Mesodermal cell (in vitro differentiated cells): ENCODE measurements around the gene CEBPE.

Experiments used
- H3K27ac ChIP-seq: 2 replicates; pipeline ENCODE4 v1.7.0; 2013; ENCODE audit warnings: mild to moderate bottlenecking, low read depth, low read length, moderate library complexity; ENCODE audit not compliant: severe bottlenecking
- H3K36me3 ChIP-seq: 2 replicates; pipeline ENCODE4 v1.7.1; 2013; ENCODE audit warnings: mild to moderate bottlenecking, low read length, moderate library complexity; ENCODE audit not compliant: control insufficient read depth, insufficient read depth
- H3K4me1 ChIP-seq: one replicate; pipeline ENCODE4 v1.7.1; 2013; ENCODE audit warnings: mild to moderate bottlenecking, low read length; ENCODE audit not compliant: insufficient read depth, control insufficient read depth, poor library complexity, severe bottlenecking
- H3K4me3 ChIP-seq: 2 replicates; pipeline ENCODE4 v1.7.0; 2013; ENCODE audit warnings: low read length, control low read depth, mild to moderate bottlenecking; ENCODE audit not compliant: insufficient read depth, poor library complexity, severe bottlenecking; ENCODE audit errors: extremely low read depth
- H3K9me3 ChIP-seq: 2 replicates; pipeline ENCODE4 v1.7.1; 2013; ENCODE audit warnings: mild to moderate bottlenecking, low read length, moderate library complexity; ENCODE audit not compliant: control insufficient read depth
- WGBS, 2 experiments: methylation state at CpG; one replicate each; pipeline ENCODE4 v1.1.5; 2013; ENCODE audit warnings: missing lambda C conversion rate in 2 of 2; ENCODE audit not compliant: insufficient coverage in 2 of 2; 5-methylcytosine and 5-hydroxymethylcytosine counted together

The CEBPE gene

GRCh38 chr14:23093104-23093503, 26.0 kb downstream of the CEBPE start:
- H3K36me3 ChIP-seq, result peaks cover 70% of the 10 kb centered on the region
- no peaks in the 10 kb centered on the region for H3K9me3 ChIP-seq
- no peak overlapping the region for H3K4me3 ChIP-seq
- WGBS, 2 experiments, result no CpG with 5 or more reads among the region's 2 CpGs
- no peak overlapping the region for H3K27ac ChIP-seq
- peaks cover 6% of the 10 kb centered on the region for H3K4me1 ChIP-seq

- H3K36me3 ChIP-seq, result peaks cover 70% of the 10 kb centered on the region
- no peak overlapping the region for H3K4me3 ChIP-seq
- 81 to 92% methylated on average over 6 to 7 of the region's 12 CpGs for WGBS, 2 experiments
- no peaks in the 10 kb centered on the region for H3K9me3 ChIP-seq
- H3K4me1 ChIP-seq, result peaks cover under 1% of the 10 kb centered on the region
- H3K27ac ChIP-seq, result no peak overlapping the region
Observed at GRCh38 chr14:23091294-23092225, 27.5 kb downstream of the CEBPE start.

GRCh38 chr14:23090254-23090636, 28.8 kb downstream of the CEBPE start:
- 93 to 98% methylated on average over 3 to 4 of the region's 4 CpGs for WGBS, 2 experiments
- peaks cover 82% of the 10 kb centered on the region for H3K36me3 ChIP-seq

GRCh38 chr14:23089498-23090253, 29.4 kb downstream of the CEBPE start:
- H3K9me3 ChIP-seq, result no peaks in the 10 kb centered on the region
- no peak overlapping the region for H3K4me3 ChIP-seq
- 90 to 96% methylated on average over 6 to 7 of the region's 12 CpGs for WGBS, 2 experiments
- H3K27ac ChIP-seq, result no peak overlapping the region
- H3K36me3 ChIP-seq, result peaks cover 88% of the 10 kb centered on the region
- no peaks in the 10 kb centered on the region for H3K4me1 ChIP-seq

More at GRCh38 chr14:23090254-23090636, 28.8 kb downstream of the CEBPE start:
- H3K9me3 ChIP-seq, result no peaks in the 10 kb centered on the region
- no peaks in the 10 kb centered on the region for H3K4me1 ChIP-seq
- no peak overlapping the region for H3K27ac ChIP-seq
- H3K4me3 ChIP-seq, result no peak overlapping the region

GRCh38 chr14:23086565-23086964, 32.5 kb downstream of the CEBPE start:
- Histone ChIP-seq H3K4me3 (no peak overlapping the region), H3K4me1 (no peaks in the 10 kb centered on the region), H3K9me3 (no peaks in the 10 kb centered on the region), H3K27ac (no peak overlapping the region), H3K36me3 (peaks cover 98% of the 10 kb centered on the region)
- WGBS, 2 experiments, result 100% methylated on average over 1 of the region's 1 CpG; no CpG with 5 or more reads in 1 of the 2 experiments

- Histone ChIP-seq H3K36me3 (peaks cover 96% of the 10 kb centered on the region), H3K4me3 (no peak overlapping the region), H3K4me1 (peaks cover 4% of the 10 kb centered on the region), H3K27ac (no peak overlapping the region), H3K9me3 (no peaks in the 10 kb centered on the region)
- 97 to 100% methylated on average over 2 to 3 of the region's 3 CpGs for WGBS, 2 experiments
Observed at GRCh38 chr14:23085458-23085857, 33.6 kb downstream of the CEBPE start.

- H3K4me1 ChIP-seq, result peaks cover 35% of the 10 kb centered on the region
- peaks cover 93% of the 10 kb centered on the region for H3K36me3 ChIP-seq
- no peak overlapping the region for H3K27ac ChIP-seq
- H3K9me3 ChIP-seq, result no peaks in the 10 kb centered on the region
- no peak overlapping the region for H3K4me3 ChIP-seq
- 100% methylated on average over 1 of the region's 1 CpG; no CpG with 5 or more reads in 1 of the 2 experiments for WGBS, 2 experiments
Observed at GRCh38 chr14:23080474-23080873, 38.6 kb downstream of the CEBPE start.

GRCh38 chr14:23079716-23080115, 39.3 kb downstream of the CEBPE start:
- WGBS, 2 experiments, result 91 to 100% methylated on average over 1 to 2 of the region's 2 CpGs
- Histone ChIP-seq H3K27ac (no peak overlapping the region), H3K4me1 (peaks cover 35% of the 10 kb centered on the region)

GRCh38 chr14:23078692-23079116, 40.4 kb downstream of the CEBPE start:
- H3K4me3 ChIP-seq, result no peak overlapping the region
- peaks cover 35% of the 10 kb centered on the region for H3K4me1 ChIP-seq
- 20 to 38% methylated on average over 1 to 2 of the region's 2 CpGs for WGBS, 2 experiments
- H3K36me3 ChIP-seq, result peaks cover 94% of the 10 kb centered on the region
- no peaks in the 10 kb centered on the region for H3K9me3 ChIP-seq
- peak overlapping the region; percentile 52 for H3K27ac ChIP-seq

More at GRCh38 chr14:23079716-23080115, 39.3 kb downstream of the CEBPE start:
- H3K9me3 ChIP-seq, result no peaks in the 10 kb centered on the region
- no peak overlapping the region for H3K4me3 ChIP-seq
- peaks cover 93% of the 10 kb centered on the region for H3K36me3 ChIP-seq

- peak overlapping the region; percentile 52 for H3K27ac ChIP-seq
- 90 to 92% methylated on average over 4 to 5 of the region's 5 CpGs for WGBS, 2 experiments
- H3K4me3 ChIP-seq, result no peak overlapping the region
- peaks cover 37% of the 10 kb centered on the region for H3K4me1 ChIP-seq
- H3K36me3 ChIP-seq, result peaks cover 94% of the 10 kb centered on the region
- no peaks in the 10 kb centered on the region for H3K9me3 ChIP-seq
Observed at GRCh38 chr14:23077962-23078361, 41.1 kb downstream of the CEBPE start.
